Measurements from ENCODE around the gene NRCAM. TPM values are rescaled to one million over a fixed set of nuclear protein-coding genes. Genes with fewer than 3 reads are reported as not detected.

NRCAM gene
- total RNA-seq, 1 experiment from 2014 or later: 45.7 TPM

DNA sequence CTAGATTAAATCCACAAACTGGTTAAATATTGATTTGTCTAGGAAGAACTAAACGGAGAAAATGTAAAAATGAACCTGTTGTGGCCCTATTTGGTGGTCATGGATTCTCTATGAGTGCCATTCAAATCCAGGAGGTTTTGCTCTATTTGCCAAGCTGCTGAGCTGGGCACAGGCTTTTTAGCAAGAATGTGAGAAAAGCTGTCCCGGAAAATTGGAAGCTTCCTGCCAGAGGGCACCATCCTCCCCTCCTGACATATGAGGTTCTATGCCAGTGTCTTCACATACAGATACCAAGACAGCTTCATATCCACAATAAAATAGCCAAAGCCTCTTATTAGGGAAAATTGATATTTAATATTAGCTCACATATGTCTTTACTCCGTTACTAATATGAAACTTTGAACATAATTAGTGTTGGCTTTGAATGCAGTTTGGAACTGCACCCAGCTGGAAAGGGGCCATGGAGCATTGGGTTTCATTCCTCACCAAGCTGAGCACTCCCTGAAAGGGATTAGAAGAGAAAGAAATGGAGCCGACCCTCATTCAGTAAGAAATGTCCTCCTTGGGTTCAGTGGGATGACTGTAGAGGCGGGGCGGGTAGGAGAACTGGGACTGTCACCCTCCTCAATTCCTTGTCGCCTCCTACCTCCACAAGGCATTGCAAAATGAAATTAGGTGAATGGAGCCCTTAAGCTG lies 47.8 kb downstream of the NRCAM start:
- H3K9me3 ChIP-seq (ENCODE audit: low read depth, low read length, poor library complexity, severe bottlenecking): no peaks in the 10 kb centered on the region
- intact Hi-C loops (cut with micrococcal nuclease; ENCODE audit: unreplicated experiment): no loop called here
- no peak overlapping the region for H3K4me3 ChIP-seq (ENCODE audit: low read depth, low read length, poor library complexity, severe bottlenecking)
- no peaks in the 10 kb centered on the region for H3K27me3 ChIP-seq (replicated peaks; ENCODE audit: insufficient read depth, low read depth, low read length, poor library complexity)
- H3K27ac ChIP-seq (ENCODE audit: low read depth, low read length, poor library complexity, severe bottlenecking): peak overlapping the region; percentile 39
- no TSS peak for BruUV-seq (replicated peaks)
- POLR2A ChIA-PET (ENCODE audit: low non-redundant PET): no interaction called here
- no peaks in the 10 kb centered on the region for H3K36me3 ChIP-seq (ENCODE audit: insufficient read depth, low read length, poor library complexity, severe bottlenecking)
- DNase-seq (ENCODE audit: low spot score): peak; percentile 58
- CTCF ChIA-PET: no interaction called here
- H3K4me1 ChIP-seq (ENCODE audit: insufficient read depth, low read length, poor library complexity, severe bottlenecking): peaks cover 53% of the 10 kb centered on the region
- TF ChIP-seq EZH2 (IDR thresholded peaks at IDR 0.05; ENCODE audit: borderline replicate concordance, low read depth, low read length, poor library complexity, severe bottlenecking): no peak
- TF ChIP-seq, protein P1, sequence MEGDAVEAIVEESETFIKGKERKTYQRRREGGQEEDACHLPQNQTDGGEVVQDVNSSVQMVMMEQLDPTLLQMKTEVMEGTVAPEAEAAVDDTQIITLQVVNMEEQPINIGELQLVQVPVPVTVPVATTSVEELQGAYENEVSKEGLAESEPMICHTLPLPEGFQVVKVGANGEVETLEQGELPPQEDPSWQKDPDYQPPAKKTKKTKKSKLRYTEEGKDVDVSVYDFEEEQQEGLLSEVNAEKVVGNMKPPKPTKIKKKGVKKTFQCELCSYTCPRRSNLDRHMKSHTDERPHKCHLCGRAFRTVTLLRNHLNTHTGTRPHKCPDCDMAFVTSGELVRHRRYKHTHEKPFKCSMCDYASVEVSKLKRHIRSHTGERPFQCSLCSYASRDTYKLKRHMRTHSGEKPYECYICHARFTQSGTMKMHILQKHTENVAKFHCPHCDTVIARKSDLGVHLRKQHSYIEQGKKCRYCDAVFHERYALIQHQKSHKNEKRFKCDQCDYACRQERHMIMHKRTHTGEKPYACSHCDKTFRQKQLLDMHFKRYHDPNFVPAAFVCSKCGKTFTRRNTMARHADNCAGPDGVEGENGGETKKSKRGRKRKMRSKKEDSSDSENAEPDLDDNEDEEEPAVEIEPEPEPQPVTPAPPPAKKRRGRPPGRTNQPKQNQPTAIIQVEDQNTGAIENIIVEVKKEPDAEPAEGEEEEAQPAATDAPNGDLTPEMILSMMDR (conservative IDR thresholded peaks at IDR 0.05; ENCODE audit: low read depth, low read length): no peak

DNA sequence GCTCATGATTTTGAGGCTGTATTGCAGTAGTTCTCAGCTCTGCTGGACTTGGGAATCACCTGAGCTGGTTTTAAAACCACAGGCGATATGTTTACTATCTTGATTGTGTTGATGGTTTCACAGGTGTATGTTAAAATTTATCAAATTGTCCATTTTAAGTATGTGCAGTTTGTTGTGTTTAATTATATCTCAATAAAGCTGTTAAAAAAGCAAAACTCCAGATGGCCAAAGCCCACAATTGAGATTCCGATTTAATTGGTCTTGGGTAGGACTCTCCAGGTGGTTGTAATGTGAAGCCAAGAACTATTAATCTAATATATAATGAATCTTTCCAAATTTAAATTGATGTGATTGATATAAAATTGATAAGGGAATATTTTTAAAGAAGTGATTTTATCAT lies 48.6 kb downstream of the NRCAM start:
- Histone ChIP-seq H3K36me3 (ENCODE audit: insufficient read depth, low read length, poor library complexity, severe bottlenecking) (no peaks in the 10 kb centered on the region), H3K4me1 (ENCODE audit: insufficient read depth, low read length, poor library complexity, severe bottlenecking) (peaks cover 59% of the 10 kb centered on the region), H3K27ac (ENCODE audit: low read depth, low read length, poor library complexity, severe bottlenecking) (peak overlapping the region; percentile 19), H3K27me3 (replicated peaks; ENCODE audit: insufficient read depth, low read depth, low read length, poor library complexity) (no peaks in the 10 kb centered on the region), H3K4me3 (ENCODE audit: low read depth, low read length, poor library complexity, severe bottlenecking) (no peak overlapping the region), H3K9me3 (ENCODE audit: low read depth, low read length, poor library complexity, severe bottlenecking) (no peaks in the 10 kb centered on the region)
- intact Hi-C loops (cut with micrococcal nuclease; ENCODE audit: unreplicated experiment): no loop called here
- no TSS peak for BruUV-seq (replicated peaks)
- TF ChIP-seq, protein P1 (conservative IDR thresholded peaks at IDR 0.05; ENCODE audit: low read depth, low read length): no peak
- TF ChIP-seq EZH2 (IDR thresholded peaks at IDR 0.05; ENCODE audit: borderline replicate concordance, low read depth, low read length, poor library complexity, severe bottlenecking): no peak
- CTCF ChIA-PET: no interaction called here
- POLR2A ChIA-PET (ENCODE audit: low non-redundant PET): no interaction called here
- DNase-seq (ENCODE audit: low spot score): no peak

- DNase-seq (ENCODE audit: low spot score): peak; percentile 61
- Histone ChIP-seq H3K4me3 (ENCODE audit: low read depth, low read length, poor library complexity, severe bottlenecking) (no peak overlapping the region), H3K4me1 (ENCODE audit: insufficient read depth, low read length, poor library complexity, severe bottlenecking) (peaks cover 62% of the 10 kb centered on the region), H3K27ac (ENCODE audit: low read depth, low read length, poor library complexity, severe bottlenecking) (peak overlapping the region; percentile 68), H3K9me3 (ENCODE audit: low read depth, low read length, poor library complexity, severe bottlenecking) (no peaks in the 10 kb centered on the region), H3K27me3 (replicated peaks; ENCODE audit: insufficient read depth, low read depth, low read length, poor library complexity) (no peaks in the 10 kb centered on the region), H3K36me3 (ENCODE audit: insufficient read depth, low read length, poor library complexity, severe bottlenecking) (no peaks in the 10 kb centered on the region)
- ChIA-PET CTCF (no interaction called here), POLR2A (ENCODE audit: low non-redundant PET) (no interaction called here)
- no TSS peak for BruUV-seq (replicated peaks)
- TF ChIP-seq, protein P1 (conservative IDR thresholded peaks at IDR 0.05; ENCODE audit: low read depth, low read length): no peak
- TF ChIP-seq EZH2 (IDR thresholded peaks at IDR 0.05; ENCODE audit: borderline replicate concordance, low read depth, low read length, poor library complexity, severe bottlenecking): no peak
- intact Hi-C loops (cut with micrococcal nuclease; ENCODE audit: unreplicated experiment): no loop called here
These were observed 49.9 kb downstream of the NRCAM start for GRCh38 chr7:108406222-108406890.

All from A673 (cell line).